ENCODE measurements around the gene NEIL1.

GRCh38 chr15:75353604-75354003 is 6.8 kb downstream of the NEIL1 start:
- TF ChIP-seq POLR2A (IDR thresholded peaks at IDR 0.05) (no peak), CTCF (IDR thresholded peaks at IDR 0.05) (no peak), POLR2AphosphoS5 (IDR thresholded peaks at IDR 0.05) (peak in 1 of 3 donors; percentile 9)
